GM18861 (cell line): Measurements from ENCODE around the gene DENND10.
A peak's percentile ranks its signal among the peaks of the same experiment; 100 is the strongest.
"Not testable (repeated sequence)": the region's sequence is repeated elsewhere in the genome, so short reads cannot be mapped to it uniquely, and the experiment has no call there.

ENCODE experiments used
- ATAC-seq: cut with Tn5 transposase; IDR thresholded peaks from one replicate; pipeline ENCODE4 v1.9.1; 2021; ENCODE audit not compliant: unreplicated experiment

The DENND10 gene

DNA sequence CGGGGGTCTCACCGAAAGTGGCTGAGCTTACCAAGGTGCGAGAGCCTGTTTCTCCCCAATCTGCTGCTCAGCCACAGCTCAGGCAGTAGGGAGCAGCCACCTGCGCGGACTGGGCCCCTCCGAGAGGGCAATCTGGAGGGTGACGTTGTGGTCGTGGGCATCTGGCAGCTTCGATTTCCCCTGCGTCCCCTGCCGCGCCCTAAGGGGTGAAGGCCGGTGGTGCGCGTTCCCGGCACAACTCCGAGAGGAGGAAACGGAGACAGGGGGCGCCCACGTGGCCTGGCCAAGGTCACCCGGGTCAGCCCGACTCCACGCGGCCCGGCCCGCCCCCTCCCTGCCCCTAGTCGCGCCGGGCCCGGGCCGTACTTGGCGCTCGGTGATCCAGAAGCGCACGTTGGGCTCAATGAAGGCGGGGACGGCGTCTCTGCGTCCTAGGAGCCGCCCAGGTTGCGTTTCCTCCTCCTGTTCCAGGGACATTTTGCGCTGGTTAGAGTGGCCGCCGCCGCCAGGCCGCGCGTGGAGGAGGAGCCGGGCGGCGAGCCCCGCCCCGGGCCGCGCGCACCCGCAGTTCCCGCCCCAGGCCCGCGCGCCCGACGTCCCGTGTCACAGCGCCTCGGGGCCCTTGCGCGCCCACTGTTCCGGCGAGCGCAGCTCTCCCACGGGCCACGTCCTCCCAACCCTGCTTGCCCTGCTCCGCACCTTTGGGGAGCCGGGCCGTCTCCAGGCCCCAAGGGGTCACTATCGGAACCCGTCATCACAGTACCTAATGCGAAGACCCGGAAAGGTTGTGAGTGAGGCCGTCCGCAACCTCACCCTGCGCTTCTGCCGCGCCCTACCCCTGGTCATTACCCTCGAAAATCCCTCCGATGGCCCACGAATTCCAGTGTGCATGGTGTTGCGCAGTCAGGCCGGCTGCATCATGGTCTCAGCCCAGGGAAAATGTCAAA is 61.5 kb downstream of the DENND10 start, which contains the start of gene SFXN4:
Gene SFXN4 (minus strand): TSS at position 544 of the 947 bp plus-strand sequence. CDS start 67 bp downstream, at position 477.
- ATAC-seq = peak; percentile 79

DNA sequence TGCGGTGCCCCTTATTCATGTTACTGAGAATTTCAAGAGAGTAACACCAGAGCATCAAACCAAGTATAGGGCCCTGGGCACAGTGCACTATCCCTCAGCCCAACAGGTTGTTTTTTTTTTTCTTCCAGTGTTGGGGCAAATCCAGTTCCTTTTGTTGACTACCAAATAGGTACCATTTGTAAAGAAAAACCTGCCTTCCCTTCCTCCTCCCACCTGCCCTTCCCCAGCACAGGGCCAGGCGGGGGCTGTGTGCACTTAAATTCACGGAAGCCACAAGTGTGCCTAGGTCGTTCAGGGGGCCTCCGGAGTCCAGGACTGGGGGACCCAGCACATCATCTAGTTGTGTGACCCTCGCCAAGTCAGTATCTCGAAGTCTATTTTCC is 62.2 kb downstream of the DENND10 start:
- ATAC-seq = no peak

DNA sequence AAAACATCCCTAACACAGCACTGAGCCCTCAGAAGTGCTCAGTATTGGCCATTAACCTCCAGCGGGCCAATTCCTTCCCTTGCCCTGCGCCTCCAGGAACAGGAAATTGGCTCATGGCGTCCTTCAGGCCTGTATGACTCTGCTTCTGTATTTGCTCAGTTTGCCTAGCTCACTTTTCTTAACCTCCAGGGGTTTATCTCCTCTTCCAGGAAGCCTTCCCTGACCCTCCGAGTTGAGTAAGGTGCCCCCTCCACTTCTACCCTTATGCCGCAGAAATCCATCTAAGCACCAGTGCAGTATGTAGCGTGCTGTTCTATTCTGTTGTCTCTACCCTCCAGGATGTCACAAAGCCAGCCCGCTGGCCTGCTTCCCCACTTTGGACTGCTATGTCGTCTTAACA is 62.7 kb downstream of the DENND10 start:
- no peak for ATAC-seq

DNA sequence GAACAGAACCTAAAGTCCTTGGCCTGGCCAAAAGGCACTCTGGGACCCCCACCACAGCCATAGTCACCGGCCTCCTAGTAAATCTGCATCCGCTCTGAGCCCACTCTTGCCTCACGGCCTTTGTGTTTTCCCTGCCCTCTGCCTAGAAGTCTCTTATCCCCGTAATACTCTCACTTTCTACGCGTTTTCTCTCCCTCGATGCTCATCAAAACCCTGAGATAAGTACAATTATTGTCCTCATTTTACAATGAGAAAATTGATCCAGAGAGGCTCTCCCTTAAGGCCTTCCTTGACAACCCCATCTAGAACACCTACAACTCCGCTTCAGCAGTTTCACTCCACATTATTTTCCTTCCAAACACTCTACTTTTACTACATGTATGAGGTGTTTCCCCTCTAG is 63.1 kb downstream of the DENND10 start:
- no peak for ATAC-seq

DNA sequence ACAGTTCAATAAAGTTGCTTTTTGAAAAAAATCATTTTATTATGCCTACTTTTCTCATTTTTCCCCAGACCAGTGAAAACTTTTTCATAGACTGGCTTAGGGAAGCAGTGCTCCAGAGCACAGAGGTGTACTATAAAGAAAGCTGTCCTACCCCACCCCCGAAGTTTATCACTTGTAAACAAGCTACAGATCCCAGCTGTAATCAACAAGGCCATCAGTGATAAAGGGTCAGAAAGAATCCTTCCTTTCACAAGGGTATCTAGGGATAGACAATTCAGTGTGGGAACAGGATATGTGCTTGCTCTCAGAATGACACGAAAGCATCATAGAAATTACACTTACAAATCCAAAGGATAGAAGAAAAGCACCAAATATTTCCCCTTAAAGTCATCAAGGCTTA is 70.2 kb downstream of the DENND10 start:
- ATAC-seq = no peak

DNA sequence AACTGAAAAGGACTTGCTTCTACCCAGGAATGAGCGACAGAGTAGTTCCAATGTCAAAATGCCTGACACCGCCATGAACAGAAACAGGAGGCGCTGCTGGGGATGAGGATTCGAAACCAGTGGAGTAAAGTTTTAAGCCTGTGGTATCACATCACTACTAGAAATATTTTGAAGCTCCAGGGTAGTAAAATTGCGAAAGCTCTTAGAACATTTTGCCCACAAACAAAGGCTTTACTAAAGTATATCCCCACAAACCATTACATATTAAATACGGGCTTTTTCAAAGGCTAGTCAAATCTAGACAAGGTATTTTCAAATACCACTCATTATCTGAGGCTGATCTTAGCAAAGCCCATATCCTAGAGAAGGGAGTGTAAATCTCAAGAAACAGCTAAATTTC is 72.3 kb downstream of the DENND10 start:
- ATAC-seq = no peak

DNA sequence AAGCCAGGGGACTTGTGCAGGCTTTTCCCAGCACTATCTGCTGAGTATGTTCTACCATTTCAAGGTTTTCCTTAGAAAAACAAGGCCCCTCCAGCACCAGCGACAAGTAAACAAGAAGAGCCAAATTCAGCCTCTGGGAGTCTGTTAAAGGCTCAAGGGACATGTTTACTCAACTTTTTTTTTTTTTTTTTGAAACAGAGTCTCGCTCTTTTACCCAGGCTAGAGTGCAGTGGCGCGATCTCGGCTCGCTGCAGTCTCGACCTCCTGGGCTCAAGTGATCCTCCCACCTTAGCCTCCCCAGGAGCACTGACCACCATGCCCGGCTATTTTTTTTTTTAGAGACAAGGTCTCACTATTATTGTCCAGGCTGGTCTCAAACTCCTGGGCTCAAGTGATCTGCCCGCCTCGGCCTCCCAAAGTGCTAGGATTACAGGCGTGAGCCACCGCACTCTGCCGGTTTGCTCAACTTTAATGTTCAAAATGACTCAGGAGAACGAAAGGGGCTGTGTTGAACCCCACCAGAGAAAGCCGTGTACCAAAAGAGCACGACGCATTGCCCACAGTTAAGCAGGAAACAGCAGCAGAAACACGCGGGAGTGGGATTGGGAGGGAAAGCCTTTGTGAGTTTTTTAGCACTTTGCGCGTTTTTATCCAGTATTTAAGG is 73.9 kb downstream of the DENND10 start:
- peak; percentile 4 for ATAC-seq

DNA sequence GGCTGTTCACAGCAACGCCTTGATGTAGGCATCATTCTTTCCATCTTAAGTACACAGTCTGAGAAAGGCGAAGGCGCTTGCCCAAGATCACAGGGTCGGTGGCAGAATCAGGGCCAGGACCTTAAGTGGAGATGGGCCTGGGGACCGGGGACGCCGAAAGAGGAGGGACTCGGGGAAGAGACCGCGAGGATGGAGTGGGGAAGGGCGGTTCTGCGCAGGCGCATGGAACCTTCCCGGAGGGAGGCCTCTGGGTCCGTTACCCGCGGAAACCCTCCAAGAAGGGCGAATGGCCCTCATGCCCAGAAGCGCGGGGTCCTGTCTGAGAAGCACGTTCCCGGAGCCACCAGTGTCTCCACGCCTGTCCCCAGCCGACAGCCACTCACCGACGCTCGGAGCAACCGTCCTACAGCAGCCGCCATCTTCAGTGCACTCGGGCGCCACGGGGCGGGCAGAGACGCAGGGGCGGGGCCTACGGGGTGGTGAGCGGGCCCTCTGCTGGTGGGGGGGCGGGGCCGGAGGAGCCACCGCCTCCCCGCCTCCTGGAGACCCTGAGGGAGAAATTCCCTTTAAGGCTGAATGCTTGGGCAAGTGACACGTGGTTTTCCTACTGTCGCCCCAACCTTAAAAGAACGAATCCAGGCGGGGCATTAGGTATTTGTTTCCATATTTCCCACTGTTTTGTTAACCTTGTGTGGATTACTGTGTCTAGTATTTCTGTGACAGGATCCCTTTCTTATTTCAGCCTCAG is 74.6 kb downstream of the DENND10 start, which contains the start of gene PRDX3:
Gene PRDX3 (minus strand): TSS at position 441 of the 748 bp plus-strand sequence. CDS start 22 bp downstream, at position 419.
- peak; percentile 71 for ATAC-seq

DNA sequence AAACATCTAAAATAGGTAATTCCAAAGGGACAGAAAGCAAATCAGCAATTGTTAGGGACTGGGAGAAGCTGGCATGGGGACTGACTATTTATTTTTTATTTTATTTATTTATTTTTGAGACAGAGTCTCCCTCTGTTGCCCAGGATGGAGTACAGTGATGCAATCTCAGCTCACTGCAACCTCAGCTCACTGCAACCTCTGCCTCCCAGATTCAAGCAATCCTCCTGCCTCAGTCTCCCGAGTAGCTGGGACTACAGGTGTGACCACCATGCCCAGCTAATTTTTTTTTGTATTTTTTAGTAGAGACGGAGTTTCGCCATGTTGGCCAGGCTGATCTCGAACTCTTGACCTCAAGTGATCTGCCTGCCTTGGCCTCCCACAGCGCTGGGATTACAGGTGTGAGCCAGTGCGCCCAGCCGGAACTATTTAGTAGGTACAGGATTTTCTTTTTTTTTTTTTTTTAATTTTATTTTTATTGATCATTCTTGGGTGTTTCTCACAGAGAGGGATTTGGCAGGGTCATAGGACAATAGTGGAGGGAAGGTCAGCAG is 77.0 kb downstream of the DENND10 start:
- not testable (repeated sequence) for ATAC-seq

DNA sequence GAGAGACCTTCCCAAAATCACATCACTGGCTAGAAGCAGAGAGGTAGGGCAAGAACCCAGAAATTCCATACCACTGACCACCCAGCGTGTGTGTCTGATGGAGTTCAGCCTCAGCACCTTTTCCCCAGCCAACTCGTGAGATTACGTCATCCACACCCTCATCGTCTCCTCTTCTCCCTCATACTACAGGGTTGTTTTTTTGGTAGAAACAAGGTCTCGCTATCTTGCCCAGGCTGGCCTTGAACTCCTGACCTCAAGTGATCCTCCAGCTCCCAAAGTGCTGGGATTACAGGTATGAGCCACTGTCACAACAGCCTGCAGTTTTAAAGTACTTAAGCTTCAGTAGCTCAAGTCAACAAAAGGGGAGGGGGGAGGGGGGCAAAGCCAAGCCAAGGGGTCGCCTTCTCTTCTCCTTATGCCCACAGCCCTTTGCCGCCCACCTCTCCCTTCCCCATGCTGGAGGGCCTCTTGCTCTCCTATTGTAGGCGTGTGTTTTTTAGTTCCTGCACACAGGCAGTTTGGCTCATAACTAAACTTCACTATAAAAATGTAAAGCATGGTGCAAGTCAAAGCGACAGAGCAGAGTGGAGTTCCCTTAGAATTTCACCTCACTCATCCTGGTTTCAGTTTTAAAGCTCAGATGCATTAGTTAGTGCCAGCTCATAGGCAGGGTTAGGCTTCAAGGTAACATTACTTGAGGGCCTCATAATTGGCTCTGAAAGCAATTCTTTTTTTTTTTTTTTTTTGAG is 79.9 kb downstream of the DENND10 start:
- no peak for ATAC-seq
